ENCODE results near the gene ASMT. TPM values are rescaled to one million over a fixed set of nuclear protein-coding genes. Genes with fewer than 3 reads are reported as not detected.

Gene ASMT
- total RNA-seq, 2 experiments from 2014 or later, result 0.41 TPM; not detected in 1

- peak overlapping the region; percentile 76 for H3K27ac Mint-ChIP-seq
- peaks cover 4% of the 10 kb centered on the region for H3K9me3 Mint-ChIP-seq
- POLR2A ChIA-PET, result no interaction called here
- DNase-seq (no peak), ATAC-seq (no peak)
- CTCF ChIA-PET, result no interaction called here
- no peaks in the 10 kb centered on the region for H3K27me3 Mint-ChIP-seq
- intact Hi-C loops (cut with micrococcal nuclease), result loop anchor here (5.0 to 10.0 kb wide), 2 partner anchors 208 to 965 kb away; partner anchors contain the start of gene ASMTL
- peaks cover 39% of the 10 kb centered on the region for H3K36me3 Mint-ChIP-seq (ENCODE audit: low read depth)
- peak overlapping the region; percentile 100 for H3K4me3 Mint-ChIP-seq
- peaks cover 41% of the 10 kb centered on the region for H3K4me1 Mint-ChIP-seq (ENCODE audit: low read depth)
- no peak for TF ChIP-seq CTCF (IDR thresholded peaks at IDR 0.05)
Measured at GRCh38 chrX:1659664-1660461, 45.0 kb downstream of the ASMT start.

DNA sequence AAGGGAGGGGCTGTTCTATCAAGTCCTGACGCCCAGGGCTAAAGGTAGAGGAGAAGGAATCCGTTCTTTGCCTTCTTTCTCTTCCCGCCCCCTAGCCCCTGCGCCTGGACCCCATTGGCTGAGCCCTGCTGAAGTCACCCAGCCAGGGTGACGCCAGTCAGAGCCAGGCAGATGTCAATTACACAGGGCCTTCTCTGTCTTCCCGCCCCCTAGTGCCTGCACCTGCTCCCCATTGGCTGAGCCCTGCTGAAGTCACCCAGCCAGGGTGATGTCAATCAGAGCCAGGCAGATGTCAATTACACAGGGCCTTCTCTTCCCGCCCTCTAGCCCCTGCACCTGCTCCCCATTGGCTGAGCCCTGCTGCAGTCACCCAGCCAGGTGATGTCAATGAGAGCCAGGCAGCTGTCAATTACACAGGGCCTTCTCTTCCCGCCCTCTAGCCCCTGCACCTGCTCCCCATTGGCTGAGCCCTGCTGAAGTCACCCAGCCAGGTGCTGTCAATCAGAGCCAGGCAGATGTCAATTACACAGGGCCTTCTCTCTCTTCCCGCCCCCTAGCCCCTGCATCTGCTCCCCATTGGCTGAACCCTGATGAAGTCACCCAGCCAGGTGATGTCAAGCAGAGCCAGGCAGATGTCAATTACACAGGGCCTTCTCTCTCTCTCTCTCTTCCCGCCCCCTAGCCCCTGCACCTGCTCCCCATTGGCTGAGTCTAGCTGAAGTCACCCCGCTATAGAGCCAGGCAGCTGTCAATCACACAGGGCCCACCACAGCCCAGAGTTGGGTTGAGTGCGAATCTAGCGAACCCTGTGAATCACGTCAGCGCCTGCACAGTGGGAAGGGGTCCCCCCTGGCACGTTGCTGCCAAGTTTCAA, 46.4 kb downstream of the ASMT start:
- Mint-ChIP-seq H3K9me3 (peaks cover 4% of the 10 kb centered on the region), H3K27me3 (no peaks in the 10 kb centered on the region), H3K36me3 (ENCODE audit: low read depth) (peaks cover 52% of the 10 kb centered on the region), H3K4me1 (ENCODE audit: low read depth) (peaks cover 48% of the 10 kb centered on the region), H3K4me3 (peak overlapping the region; percentile 91), H3K27ac (peak overlapping the region; percentile 99)
- intact Hi-C loops (cut with micrococcal nuclease), result loop anchor here (5.0 kb wide), 1 partner anchor 209 kb away; the partner anchor contains the start of gene ASMTL
- no peak for TF ChIP-seq CTCF (IDR thresholded peaks at IDR 0.05)
- DNase-seq (peak; percentile 98), ATAC-seq (peak; percentile 88)
- ChIA-PET CTCF (no interaction called here), POLR2A (no interaction called here)

- POLR2A ChIA-PET, result no interaction called here
Measured at GRCh38 chrX:1661922-1662221, 47.0 kb downstream of the ASMT start.

GRCh38 chrX:1667566-1667965, 52.7 kb downstream of the ASMT start:
- peaks cover 49% of the 10 kb centered on the region for H3K36me3 Mint-ChIP-seq (ENCODE audit: low read depth)

More at GRCh38 chrX:1661922-1662221, 47.0 kb downstream of the ASMT start:
- Mint-ChIP-seq H3K9me3 (peaks cover 4% of the 10 kb centered on the region), H3K4me3 (peak overlapping the region; percentile 91), H3K27me3 (no peaks in the 10 kb centered on the region), H3K4me1 (ENCODE audit: low read depth) (peaks cover 52% of the 10 kb centered on the region), H3K27ac (peak overlapping the region; percentile 99), H3K36me3 (ENCODE audit: low read depth) (peaks cover 58% of the 10 kb centered on the region)
- intact Hi-C loops (cut with micrococcal nuclease), result loop anchor here (5.0 kb wide), 1 partner anchor 210 kb away; the partner anchor contains the start of gene ASMTL
- CTCF ChIA-PET, result no interaction called here
- DNase-seq, result no peak
- no peak for TF ChIP-seq CTCF (IDR thresholded peaks at IDR 0.05)
- no peak for ATAC-seq

More at GRCh38 chrX:1667566-1667965, 52.7 kb downstream of the ASMT start:
- H3K4me1 Mint-ChIP-seq (ENCODE audit: low read depth), result peaks cover 34% of the 10 kb centered on the region
- H3K4me3 Mint-ChIP-seq, result no peak overlapping the region
- intact Hi-C loops (cut with micrococcal nuclease), result no loop called here
- H3K9me3 Mint-ChIP-seq, result no peaks in the 10 kb centered on the region
- no peak for DNase-seq
- POLR2A ChIA-PET, result no interaction called here
- H3K27me3 Mint-ChIP-seq, result no peaks in the 10 kb centered on the region
- CTCF ChIA-PET, result no interaction called here
- no peak overlapping the region for H3K27ac Mint-ChIP-seq
- no peak for ATAC-seq
- no peak for TF ChIP-seq CTCF (IDR thresholded peaks at IDR 0.05)
